Liver (tissue), 9 donors: Measurements from ENCODE around the gene C9orf72. TPM values are rescaled to one million over a fixed set of nuclear protein-coding genes. Genes with fewer than 3 reads are reported as not detected.

Experiments
- DNase-seq: peaks from one replicate; pipeline ENCODE4 v3.0.0-alpha.2; 2017; ENCODE audit warnings: low spot score
- H3K27ac ChIP-seq, 2 donors: one replicate each; pipeline ENCODE4 v1.7.0; 2013; ENCODE audit warnings: inconsistent platforms in 2 of 2, low read length in 2 of 2, control low read depth in 1 of 2, low read depth in 1 of 2, mild to moderate bottlenecking in 1 of 2
- H3K27me3 ChIP-seq, 4 donors: one replicate each; pipeline versions ENCODE4 v1.6.1 to v1.7.0; 2013; ENCODE audit warnings: low read length in 3 of 4, inconsistent platforms in 1 of 4, mild to moderate bottlenecking in 1 of 4, moderate library complexity in 1 of 4; ENCODE audit not compliant: control insufficient read depth in 4 of 4, insufficient read depth in 4 of 4
- H3K36me3 ChIP-seq, 4 donors: one replicate each; pipeline versions ENCODE4 v1.6.1 to v1.7.0; 2013; ENCODE audit warnings: low read length in 3 of 4, mild to moderate bottlenecking in 3 of 4, low read depth in 1 of 4, moderate library complexity in 1 of 4; ENCODE audit not compliant: control insufficient read depth in 4 of 4, insufficient read depth in 3 of 4
- H3K4me1 ChIP-seq, 4 donors: one replicate each; pipeline versions ENCODE4 v1.6.1 to v1.7.0; 2013; ENCODE audit warnings: low read length in 3 of 4, mild to moderate bottlenecking in 3 of 4, moderate library complexity in 1 of 4; ENCODE audit not compliant: control insufficient read depth in 4 of 4, insufficient read depth in 4 of 4
- H3K4me3 ChIP-seq, 3 donors: one replicate each; pipeline versions ENCODE4 v1.6.1 to v1.7.0; 2013; ENCODE audit warnings: low read length in 3 of 3, control low read depth in 1 of 3, low read depth in 1 of 3, mild to moderate bottlenecking in 1 of 3
- H3K9ac ChIP-seq, 2 donors: one replicate each; pipeline ENCODE4 v1.7.0; 2013; ENCODE audit warnings: low read length in 2 of 2, mild to moderate bottlenecking in 2 of 2, moderate library complexity in 2 of 2, control low read depth in 1 of 2, low read depth in 1 of 2
- H3K9me3 ChIP-seq, 4 donors: one replicate each; pipeline versions ENCODE4 v1.6.1 to v1.7.0; 2013; ENCODE audit warnings: low read length in 3 of 4; ENCODE audit not compliant: control insufficient read depth in 4 of 4
- ATF3 ChIP-seq: IDR thresholded peaks from 2 replicates; pipeline ENCODE4 v1.6.1; 2016; ENCODE audit warnings: antibody characterized with exemption
- CTCF ChIP-seq: fragments of 150-350 bp; IDR thresholded peaks from 2 replicates; pipeline ENCODE4 v1.5.1; 2017; ENCODE audit warnings: improper control_type of control experiment, low read depth, low read length; ENCODE audit not compliant: missing input control
- EGR1 ChIP-seq, 2 donors: IDR thresholded peaks; 2 replicates each; pipeline ENCODE4 v1.6.1; 2016 to 2018; ENCODE audit warnings: antibody characterized with exemption in 2 of 2, low read depth in 2 of 2
- FOXA1 ChIP-seq: IDR thresholded peaks from 2 replicates; pipeline ENCODE4 v1.6.1; 2016; ENCODE audit warnings: antibody characterized with exemption
- FOXA2 ChIP-seq: IDR thresholded peaks from 2 replicates; pipeline ENCODE4 v1.6.1; 2016; ENCODE audit warnings: antibody characterized with exemption
- GABPA ChIP-seq, 2 donors: IDR thresholded peaks in 1 of 2; conservative IDR thresholded peaks in 1 of 2; 2 replicates each; pipeline ENCODE4 v1.6.1; 2016; ENCODE audit warnings: antibody characterized with exemption in 2 of 2, mild to moderate bottlenecking in 1 of 2, moderate library complexity in 1 of 2
- HNF4A ChIP-seq, 2 donors: conservative IDR thresholded peaks; 2 replicates each; pipeline ENCODE4 v1.6.1; 2016; ENCODE audit warnings: antibody characterized with exemption in 2 of 2, mild to moderate bottlenecking in 2 of 2
- HNF4G ChIP-seq: IDR thresholded peaks from 2 replicates; pipeline ENCODE4 v1.6.1; 2016; ENCODE audit warnings: antibody characterized with exemption
- JUND ChIP-seq, 2 donors: IDR thresholded peaks; 2 replicates each; pipeline ENCODE4 v1.6.1; 2016; ENCODE audit warnings: antibody characterized with exemption in 2 of 2
- MAX ChIP-seq: IDR thresholded peaks from 2 replicates; pipeline ENCODE4 v1.6.1; 2016; ENCODE audit warnings: antibody characterized with exemption
- NR2F2 ChIP-seq: IDR thresholded peaks from 2 replicates; pipeline ENCODE4 v1.6.1; 2016; ENCODE audit warnings: antibody characterized with exemption
- RAD21 ChIP-seq, 2 donors: IDR thresholded peaks; 2 replicates each; pipeline ENCODE4 v1.6.1; 2016; ENCODE audit warnings: antibody characterized with exemption in 2 of 2, mild to moderate bottlenecking in 2 of 2
- REST ChIP-seq: IDR thresholded peaks from 2 replicates; pipeline ENCODE4 v1.6.1; 2016; ENCODE audit warnings: antibody characterized with exemption, mild to moderate bottlenecking
- RXRA ChIP-seq, 2 donors: IDR thresholded peaks; 2 replicates each; pipeline ENCODE4 v1.6.1; 2017 to 2018; ENCODE audit warnings: antibody characterized with exemption in 2 of 2, mild to moderate bottlenecking in 1 of 2
- SP1 ChIP-seq: IDR thresholded peaks from 2 replicates; pipeline ENCODE4 v1.6.1; 2018; ENCODE audit warnings: antibody characterized with exemption, mild to moderate bottlenecking
- TAF1 ChIP-seq: conservative IDR thresholded peaks from 2 replicates; pipeline ENCODE4 v1.6.1; 2016; ENCODE audit warnings: antibody characterized with exemption, mild to moderate bottlenecking
- YY1 ChIP-seq: IDR thresholded peaks from 2 replicates; pipeline ENCODE4 v1.6.1; 2016; ENCODE audit warnings: antibody characterized with exemption, mild to moderate bottlenecking
- ZBTB33 ChIP-seq: IDR thresholded peaks from 2 replicates; pipeline ENCODE4 v1.6.1; 2016; ENCODE audit warnings: antibody characterized with exemption
- WGBS: extraction: QIAGEN DNeasy Blood & Tissue Kit; methylation state at CpG from one replicate; pipeline ENCODE4 v1.1.7; 2013; 5-methylcytosine and 5-hydroxymethylcytosine counted together
- polyA plus RNA-seq, 2 donors: library from polyadenylated mRNA; stranded (reverse) in 1 of 2; unstranded in 1 of 2; fragments of 200-250 nt in 1 of 2; fragments of >200 nt in 1 of 2; fragmentation: Nextera tagmentation in 1 of 2; extraction: Ambion mirVana in 1 of 2; gene quantifications; one replicate each; pipeline versions ENCODE4 v1.2.1 to v1.2.3, GENCODE V29; 2013 to 2015
- total RNA-seq, 2 donors: library from RNA; depleted of rRNA; stranded (reverse); fragments of >200 nt; gene quantifications; one replicate each; pipeline ENCODE4 v1.2.3, GENCODE V29; 2014
- donor health status: healthy.
- donor health status: healthy.
- donor health status: healthy.
- donor health status: healthy.
- donor health status: healthy.

Gene C9orf72
- total and polyA plus RNA-seq, 4 donors, result 2.8 to 14.1 (median 8.6) TPM

GRCh38 chr9:27573634-27574590 lies 631 bp upstream of the C9orf72 start:
- H3K4me3 ChIP-seq, result peak overlapping the region; percentile 75 to 83 (median 80)
- H3K27me3 ChIP-seq, result no peaks in the 10 kb centered on the region
- H3K9ac ChIP-seq, result peak overlapping the region; percentile 71 to 98
- peak overlapping the region; percentile 96 to 98 for H3K27ac ChIP-seq
- peaks cover 0 to 22% (median 6%) of the 10 kb centered on the region in 4 donors for H3K4me1 ChIP-seq
- WGBS, result 2% methylated on average over 35 of the region's 35 CpGs
- no peaks in the 10 kb centered on the region for H3K36me3 ChIP-seq
- DNase-seq, result peak; percentile 86
- no peaks in the 10 kb centered on the region for H3K9me3 ChIP-seq
- TF ChIP-seq NR2F2 (no peak), HNF4A (conservative IDR thresholded peaks at IDR 0.05) (peak; percentile 54 to 55), REST (peak; percentile 95), RAD21 (IDR thresholded peaks at IDR 0.05) (peak; percentile 55 to 57), HNF4G (no peak), CTCF (no peak), FOXA2 (peak; percentile 63), FOXA1 (peak; percentile 74), ATF3 (peak; percentile 85), GABPA (IDR thresholded peaks at IDR 0.05 in 1 of 2, conservative IDR thresholded peaks at IDR 0.05 in 1 of 2) (peak; percentile 65 to 89), EGR1 (IDR thresholded peaks at IDR 0.05; ENCODE audit: low read depth in 2 of 2) (peak; percentile 99 to 100), YY1 (peak; percentile 95), JUND (IDR thresholded peaks at IDR 0.05) (peak; percentile 89 to 96), RXRA (IDR thresholded peaks at IDR 0.05) (peak; percentile 54 to 78), MAX (peak; percentile 94), ZBTB33 (peak; percentile 97), SP1 (peak; percentile 89), TAF1 (peak; percentile 87)
